Stomach smooth muscle (tissue), 2 donors: ENCODE data around the gene THOP1.
"Not testable (repeated sequence)": the region's sequence is repeated elsewhere in the genome, so short reads cannot be mapped to it uniquely, and the experiment has no call there.

Experiments
- H3K27ac ChIP-seq: one replicate; pipeline ENCODE4 v1.7.0; 2013; ENCODE audit warnings: mild to moderate bottlenecking, low read length, inconsistent platforms
- H3K27me3 ChIP-seq, 2 donors: one replicate each; pipeline ENCODE4 v1.7.0; 2013; ENCODE audit warnings: low read length in 2 of 2; ENCODE audit not compliant: insufficient read depth in 2 of 2, control insufficient read depth in 1 of 2
- H3K36me3 ChIP-seq, 2 donors: one replicate each; pipeline ENCODE4 v1.7.0; 2013; ENCODE audit warnings: low read length in 2 of 2; ENCODE audit not compliant: control insufficient read depth in 2 of 2, insufficient read depth in 2 of 2
- H3K4me1 ChIP-seq: one replicate; pipeline ENCODE4 v1.7.0; 2013; ENCODE audit warnings: low read length; ENCODE audit not compliant: control insufficient read depth, insufficient read depth
- H3K4me3 ChIP-seq, 2 donors: one replicate each; pipeline ENCODE4 v1.7.0; 2013; ENCODE audit warnings: low read length in 2 of 2
- H3K9ac ChIP-seq, 2 donors: one replicate each; pipeline ENCODE4 v1.7.0; 2013; ENCODE audit warnings: low read length in 2 of 2, mild to moderate bottlenecking in 1 of 2
- H3K9me3 ChIP-seq, 2 donors: one replicate each; pipeline ENCODE4 v1.7.0; 2013; ENCODE audit warnings: low read length in 2 of 2; ENCODE audit not compliant: control insufficient read depth in 2 of 2
- donor health status: healthy.
- donor health status: Pancreatic carcinoma.

THOP1 gene

DNA sequence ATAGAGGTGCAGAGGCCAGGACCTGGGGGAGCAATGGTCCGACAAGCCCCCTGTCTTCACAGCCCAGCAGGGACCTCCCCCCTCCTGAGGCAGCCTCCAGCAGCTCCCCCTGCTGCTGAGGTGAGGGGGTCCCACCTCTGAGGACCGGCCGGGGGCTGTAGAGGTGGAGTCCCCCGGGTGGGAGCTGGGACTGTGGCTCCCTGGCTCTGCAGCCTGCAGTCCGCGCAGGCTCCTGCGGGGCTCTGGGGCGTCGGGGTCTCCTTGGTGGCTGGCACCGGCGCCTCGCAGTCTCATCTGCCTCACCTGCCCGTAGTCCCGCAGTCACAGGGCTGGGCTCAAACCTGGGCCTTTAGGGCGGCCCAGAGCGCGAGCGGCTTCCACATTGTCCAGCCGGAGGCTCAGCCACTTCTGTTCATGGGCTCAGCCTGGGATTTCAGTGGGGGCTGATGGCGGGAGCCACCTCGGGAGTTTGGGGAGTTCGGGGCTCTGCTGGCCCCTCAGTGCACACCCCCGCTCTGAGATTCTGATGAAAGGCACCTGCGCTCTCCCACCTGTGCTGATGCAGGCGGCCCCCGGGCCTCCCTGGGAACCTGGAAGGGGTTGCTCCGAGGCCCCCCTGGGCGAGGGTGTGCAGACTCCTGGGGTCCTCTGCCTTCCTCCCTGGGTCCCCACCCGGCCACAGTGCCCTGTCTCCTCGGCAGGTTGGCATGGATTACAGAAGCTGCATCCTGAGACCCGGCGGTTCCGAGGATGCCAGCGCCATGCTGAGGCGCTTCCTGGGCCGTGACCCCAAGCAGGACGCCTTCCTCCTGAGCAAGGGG is 27.3 kb downstream of the THOP1 start:
- H3K36me3 ChIP-seq, result peaks cover 12 to 22% of the 10 kb centered on the region in 2 donors
- H3K4me1 ChIP-seq, result no peaks in the 10 kb centered on the region
- no peak overlapping the region for H3K27ac ChIP-seq
- H3K27me3 ChIP-seq, result no peaks in the 10 kb centered on the region
- H3K9me3 ChIP-seq, result no peaks in the 10 kb centered on the region
- H3K4me3 ChIP-seq, result no peak overlapping the region
- H3K9ac ChIP-seq, result no peak overlapping the region

- no peaks in the 10 kb centered on the region for H3K9me3 ChIP-seq
- H3K4me3 ChIP-seq, result no peak overlapping the region
- H3K4me1 ChIP-seq, result no peaks in the 10 kb centered on the region
- H3K36me3 ChIP-seq, result peaks cover 10 to 21% of the 10 kb centered on the region in 2 donors
- no peak overlapping the region for H3K27ac ChIP-seq
- no peak overlapping the region for H3K9ac ChIP-seq
- no peaks in the 10 kb centered on the region for H3K27me3 ChIP-seq
Measured at GRCh38 chr19:2813235-2814160, 28.2 kb downstream of the THOP1 start.

GRCh38 chr19:2814426-2814825 is 29.1 kb downstream of the THOP1 start:
- Histone ChIP-seq H3K36me3 (peaks cover 5 to 13% of the 10 kb centered on the region in 2 donors), H3K4me3 (no peak overlapping the region), H3K27me3 (no peaks in the 10 kb centered on the region), H3K9ac (no peak overlapping the region), H3K27ac (no peak overlapping the region), H3K4me1 (no peaks in the 10 kb centered on the region), H3K9me3 (no peaks in the 10 kb centered on the region)

GRCh38 chr19:2815191-2815614 is 29.9 kb downstream of the THOP1 start:
- peaks cover 2% of the 10 kb centered on the region for H3K4me1 ChIP-seq
- H3K36me3 ChIP-seq, result peaks cover 2 to 9% of the 10 kb centered on the region in 2 donors
- no peaks in the 10 kb centered on the region for H3K27me3 ChIP-seq
- no peak overlapping the region for H3K27ac ChIP-seq
- no peak overlapping the region for H3K9ac ChIP-seq
- no peaks in the 10 kb centered on the region for H3K9me3 ChIP-seq
- no peak overlapping the region for H3K4me3 ChIP-seq

DNA sequence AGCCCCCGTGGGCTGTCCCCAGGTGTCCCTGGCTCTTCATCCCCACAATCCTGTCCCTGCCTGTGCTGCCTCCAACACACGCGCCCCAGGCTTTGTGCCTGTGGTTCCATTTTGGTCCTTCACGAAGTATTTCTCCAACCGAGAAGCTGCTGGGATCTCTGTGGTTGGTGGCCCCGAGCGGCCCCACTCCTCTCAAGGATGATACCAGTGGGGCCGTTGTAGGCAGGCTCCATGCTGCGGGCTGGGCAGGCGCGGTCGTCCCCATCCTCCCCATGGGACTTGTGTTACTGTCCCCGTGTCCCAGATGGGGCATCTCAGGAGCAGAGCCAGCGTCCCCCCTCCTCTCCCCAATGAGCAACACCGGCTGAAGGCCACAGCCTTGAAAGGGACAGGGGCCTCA is 30.6 kb downstream of the THOP1 start:
- Histone ChIP-seq H3K4me1 (peaks cover 9% of the 10 kb centered on the region), H3K27ac (no peak overlapping the region), H3K9ac (no peak overlapping the region), H3K4me3 (no peak overlapping the region), H3K27me3 (no peaks in the 10 kb centered on the region), H3K36me3 (peaks cover 2 to 8% of the 10 kb centered on the region in 2 donors), H3K9me3 (no peaks in the 10 kb centered on the region)

DNA sequence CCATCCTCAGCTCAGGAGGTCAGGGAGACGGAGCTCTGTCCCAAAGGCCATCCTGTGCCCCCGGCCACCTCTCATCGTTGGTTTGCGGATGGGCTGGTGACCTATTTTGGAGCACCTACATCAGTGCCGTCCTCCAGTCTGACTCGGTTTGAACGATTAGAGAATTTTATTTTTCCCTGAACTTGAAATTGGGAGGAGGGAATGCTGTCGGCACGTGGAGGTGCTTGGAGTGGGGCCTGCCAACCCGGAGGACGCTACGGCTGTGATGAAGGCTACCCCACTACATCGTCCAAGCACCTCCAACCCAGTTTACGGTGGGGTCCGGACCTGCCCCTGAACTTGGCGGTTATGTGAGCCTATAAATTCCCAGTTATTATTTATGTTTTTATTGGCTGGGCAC is 31.3 kb downstream of the THOP1 start:
- Histone ChIP-seq H3K9ac (no peak overlapping the region), H3K4me1 (peaks cover 9% of the 10 kb centered on the region), H3K4me3 (no peak overlapping the region), H3K27me3 (no peaks in the 10 kb centered on the region), H3K27ac (no peak overlapping the region), H3K36me3 (peaks cover 2 to 5% of the 10 kb centered on the region in 2 donors), H3K9me3 (no peaks in the 10 kb centered on the region)

DNA sequence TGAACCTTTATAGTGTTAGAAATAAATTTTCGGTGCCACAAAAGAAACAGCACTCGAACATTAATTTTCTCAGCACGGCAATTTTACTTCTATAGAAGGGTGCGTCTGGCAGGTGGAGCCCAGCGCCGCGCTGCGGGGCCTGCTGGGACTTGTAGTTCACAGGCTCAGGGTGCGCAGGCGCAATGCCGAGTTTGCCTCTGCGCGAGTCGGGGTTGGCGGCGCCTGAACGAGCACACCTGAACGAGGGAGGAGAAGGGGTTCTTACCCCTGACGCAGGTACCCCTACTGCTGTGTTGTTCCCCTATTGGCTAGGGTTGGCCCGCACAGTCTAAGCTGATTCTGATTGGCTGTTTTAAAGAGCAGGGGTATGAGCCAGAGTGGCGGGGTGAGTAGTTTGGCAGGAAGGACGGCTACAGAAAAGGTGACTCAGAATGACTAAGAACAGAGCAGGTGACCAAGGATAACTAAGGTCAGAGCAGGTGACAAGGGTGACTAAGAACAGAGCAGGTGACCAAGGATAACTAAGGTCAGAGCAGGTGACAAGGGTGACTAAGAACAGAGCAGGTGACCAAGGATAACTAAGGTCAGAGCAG is 32.0 kb downstream of the THOP1 start:
- H3K4me1 ChIP-seq, H3K36me3 ChIP-seq, H3K9ac ChIP-seq, H3K27me3 ChIP-seq, H3K4me3 ChIP-seq, H3K9me3 ChIP-seq, H3K27ac ChIP-seq: not testable (repeated sequence)

DNA sequence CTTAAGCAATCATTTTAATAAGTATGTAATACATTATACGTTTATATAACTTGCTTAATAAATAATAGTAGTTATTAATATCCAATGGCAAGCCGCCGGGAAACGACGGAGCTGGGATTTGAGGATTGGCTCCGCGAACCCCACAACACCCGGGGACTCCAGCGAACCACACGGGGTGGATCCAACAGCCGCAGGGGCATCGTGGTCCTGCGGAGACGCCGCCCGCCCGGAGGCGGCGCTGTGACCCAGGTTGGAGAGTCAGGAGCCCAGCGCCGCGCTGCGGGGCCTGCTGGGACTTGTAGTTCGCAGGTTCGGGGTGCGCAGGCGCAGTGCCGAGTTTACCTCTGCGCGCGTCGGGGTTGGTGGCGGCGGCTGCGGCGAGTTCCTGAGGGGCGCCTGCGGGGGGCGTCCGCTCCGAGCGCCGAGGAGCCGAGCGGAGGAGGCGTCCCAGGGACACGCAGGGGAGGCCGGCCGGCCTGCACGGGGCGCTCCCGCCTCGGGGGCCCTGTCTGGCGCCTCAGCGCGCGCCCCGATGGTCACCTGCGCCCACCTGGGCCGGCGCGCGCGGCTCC is 34.3 kb downstream of the THOP1 start, which contains the start of gene ZNF554:
ZNF554 (plus strand) TSS at position 329 of the 572 bp plus-strand sequence; CDS start at position 533, 204 bp downstream.
- H3K9me3 ChIP-seq, result no peaks in the 10 kb centered on the region
- H3K4me1 ChIP-seq, result peaks cover 9% of the 10 kb centered on the region
- no peak within 1 kb of the TSS for H3K27ac ChIP-seq
- peak within 1 kb of the TSS; percentile 59 to 74 for H3K9ac ChIP-seq
- H3K36me3 ChIP-seq, result peaks cover 6 to 7% of the 10 kb centered on the region in 2 donors
- H3K27me3 ChIP-seq, result no peaks in the 10 kb centered on the region
- H3K4me3 ChIP-seq, result peak within 1 kb of the TSS; percentile 77 to 88

DNA sequence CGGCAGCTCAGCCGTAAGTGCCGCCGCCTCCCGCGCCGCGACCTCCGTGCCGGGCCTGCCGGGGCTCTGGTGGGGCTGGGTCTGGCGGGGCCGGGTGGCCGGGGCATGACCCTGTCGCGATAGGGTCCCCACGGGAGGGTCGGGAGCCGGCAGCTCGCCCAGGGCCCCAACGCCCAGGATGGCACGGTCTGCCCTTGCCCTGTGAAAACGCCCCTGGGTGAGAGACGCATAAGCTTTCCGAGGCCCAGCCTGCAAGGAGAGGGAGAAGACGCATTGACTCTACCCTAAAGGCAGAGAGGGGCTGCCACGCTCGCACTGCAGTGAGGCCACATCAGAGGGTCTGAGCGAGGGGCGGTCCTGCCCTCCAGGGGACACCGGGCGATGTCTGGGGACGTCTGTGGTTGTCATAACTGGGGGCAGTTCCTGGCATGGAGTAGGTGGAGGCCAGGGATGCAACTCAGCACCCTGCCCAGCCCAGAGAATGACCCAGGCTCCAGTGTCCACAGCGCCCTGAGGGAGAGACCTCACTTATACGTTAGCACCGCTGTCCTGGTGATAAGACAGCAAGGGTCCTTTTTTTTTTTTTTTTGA is 34.9 kb downstream of the THOP1 start:
- Histone ChIP-seq H3K4me3 (peak overlapping the region; percentile 77 to 88), H3K27me3 (no peaks in the 10 kb centered on the region), H3K27ac (no peak overlapping the region), H3K9me3 (no peaks in the 10 kb centered on the region), H3K4me1 (peaks cover 9% of the 10 kb centered on the region), H3K36me3 (peaks cover 6 to 7% of the 10 kb centered on the region in 2 donors), H3K9ac (peak overlapping the region; percentile 59 to 74)

DNA sequence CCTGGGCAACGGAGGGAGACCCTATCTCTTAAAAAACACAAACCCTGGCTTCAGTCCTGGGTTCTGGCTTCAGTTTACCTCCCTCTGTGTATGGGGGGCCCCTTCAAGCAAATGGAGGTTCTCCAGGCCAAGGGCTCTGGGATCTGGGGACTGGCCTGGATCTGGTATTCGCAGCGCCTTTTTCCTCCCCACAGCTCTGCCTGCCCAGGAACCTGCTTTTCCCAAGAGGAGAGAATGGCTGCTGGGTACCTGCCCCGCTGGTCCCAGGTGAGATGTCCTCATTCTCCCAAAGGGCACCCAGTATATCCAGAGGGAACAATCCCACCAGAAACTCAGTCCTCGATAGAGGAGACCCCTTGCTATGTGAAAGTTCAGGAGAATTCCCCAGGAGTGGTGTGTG is 37.5 kb downstream of the THOP1 start:
- Histone ChIP-seq H3K27me3 (no peaks in the 10 kb centered on the region), H3K9ac (no peak overlapping the region), H3K36me3 (peaks cover 12 to 15% of the 10 kb centered on the region in 2 donors), H3K9me3 (peaks cover 0 to 4% of the 10 kb centered on the region in 2 donors), H3K4me1 (peaks cover 9% of the 10 kb centered on the region), H3K4me3 (no peak overlapping the region), H3K27ac (no peak overlapping the region)
